ENCODE data around the gene CD8B2.
"Not testable (repeated sequence)": the region's sequence is repeated elsewhere in the genome, so short reads cannot be mapped to it uniquely, and the experiment has no call there.

CD8B2 gene

GRCh38 chr2:106486551-106487385, at the start of gene CD8B2:
Gene CD8B2 (plus strand): TSS chr2:106487364. CDS start chr2:106487427, 63 bp downstream.
- DNase-seq = not testable (repeated sequence)

GRCh38 chr2:106461882-106462281, 25.3 kb upstream of the CD8B2 start:
- DNase-seq = not testable (repeated sequence)

GRCh38 chr2:106467516-106467915, 19.6 kb upstream of the CD8B2 start:
- DNase-seq = not testable (repeated sequence)

GRCh38 chr2:106468107-106468506, 19.1 kb upstream of the CD8B2 start, which contains the start of gene RGPD3:
Gene RGPD3 (minus strand): TSS chr2:106468413. CDS start chr2:106468288, 125 bp downstream.
- DNase-seq = not testable (repeated sequence)

- DNase-seq = not testable (repeated sequence)
Observed at GRCh38 chr2:106470658-106471057, 16.5 kb upstream of the CD8B2 start.

- DNase-seq = not testable (repeated sequence)
Observed at GRCh38 chr2:106477647-106478046, 9.5 kb upstream of the CD8B2 start.

GRCh38 chr2:106479563-106479962, 7.6 kb upstream of the CD8B2 start:
- DNase-seq = not testable (repeated sequence)

- DNase-seq = not testable (repeated sequence)
Observed at GRCh38 chr2:106487386-106488191, 425 bp downstream of the CD8B2 start.

- DNase-seq = not testable (repeated sequence)
Observed at GRCh38 chr2:106489701-106490100, 2.5 kb downstream of the CD8B2 start.

GRCh38 chr2:106492399-106492798, 5.2 kb downstream of the CD8B2 start:
- not testable (repeated sequence) for DNase-seq

GRCh38 chr2:106492913-106493312, 5.7 kb downstream of the CD8B2 start:
- DNase-seq = peak; percentile 1

GRCh38 chr2:106498549-106498948, 11.4 kb downstream of the CD8B2 start:
- DNase-seq = not testable (repeated sequence)

- DNase-seq = not testable (repeated sequence)
Observed at GRCh38 chr2:106500350-106500749, 13.2 kb downstream of the CD8B2 start.

GRCh38 chr2:106502351-106502750, 15.2 kb downstream of the CD8B2 start:
- not testable (repeated sequence) for DNase-seq

GRCh38 chr2:106504192-106504591, 17.0 kb downstream of the CD8B2 start:
- DNase-seq = not testable (repeated sequence)

- not testable (repeated sequence) for DNase-seq
Observed at GRCh38 chr2:106504787-106505186, 17.6 kb downstream of the CD8B2 start.

GRCh38 chr2:106506002-106506687, 19.0 kb downstream of the CD8B2 start:
- DNase-seq = not testable (repeated sequence)

GRCh38 chr2:106508660-106509373, 21.7 kb downstream of the CD8B2 start:
- DNase-seq = not testable (repeated sequence)

GRCh38 chr2:106509374-106509770, 22.2 kb downstream of the CD8B2 start:
- DNase-seq = not testable (repeated sequence)

GRCh38 chr2:106510791-106511190, 23.6 kb downstream of the CD8B2 start:
- not testable (repeated sequence) for DNase-seq

- peak; percentile 87 for DNase-seq
Observed at GRCh38 chr2:106511476-106511901, 24.3 kb downstream of the CD8B2 start.

GRCh38 chr2:106511934-106512333, 24.8 kb downstream of the CD8B2 start:
- DNase-seq = not testable (repeated sequence)

All from fibroblast of skin of right quadriceps (primary cell).